NCI-H1048 (cell line): Measurements from ENCODE around the gene COX17.

Source experiments
- DNase-seq: peaks from one replicate; lab custom pipeline; 2025; lab: John Stamatoyannopoulos, UW

COX17 gene

GRCh38 chr3:119620899-119621298, 56.3 kb downstream of the COX17 start:
- DNase-seq, result no peak
